Activated CD8-positive, alpha-beta memory T cell treated with anti-CD3 and anti-CD28 coated beads, Interleukin-2, amount 50 U/mL, for 1 hour (primary cell): ENCODE results near the gene CCNH.

Source experiments
- DNase-seq: peaks from one replicate; pipeline ENCODE4 v3.0.0-alpha.2; 2020; ENCODE audit errors: extremely low read depth

CCNH gene

DNA sequence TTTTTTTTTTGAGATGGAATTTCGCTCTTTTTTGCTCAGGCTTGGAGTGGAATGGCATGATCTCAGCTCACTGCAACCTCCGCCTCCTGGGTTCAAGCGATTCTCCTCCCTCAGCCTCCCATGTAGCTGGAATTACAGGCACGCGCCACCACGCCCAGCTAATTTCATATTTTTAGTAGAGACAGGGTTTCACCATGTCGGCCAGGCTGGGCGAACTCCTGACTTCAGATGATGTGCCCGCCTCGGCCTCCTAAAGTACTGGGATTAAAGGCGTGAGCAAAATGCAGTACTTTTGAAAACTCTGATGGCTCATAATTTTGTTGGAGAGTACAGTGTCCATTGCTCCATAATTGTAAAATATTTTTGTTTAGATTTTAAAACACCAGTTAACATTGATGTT is 52.6 kb downstream of the CCNH start:
- no peak for DNase-seq

DNA sequence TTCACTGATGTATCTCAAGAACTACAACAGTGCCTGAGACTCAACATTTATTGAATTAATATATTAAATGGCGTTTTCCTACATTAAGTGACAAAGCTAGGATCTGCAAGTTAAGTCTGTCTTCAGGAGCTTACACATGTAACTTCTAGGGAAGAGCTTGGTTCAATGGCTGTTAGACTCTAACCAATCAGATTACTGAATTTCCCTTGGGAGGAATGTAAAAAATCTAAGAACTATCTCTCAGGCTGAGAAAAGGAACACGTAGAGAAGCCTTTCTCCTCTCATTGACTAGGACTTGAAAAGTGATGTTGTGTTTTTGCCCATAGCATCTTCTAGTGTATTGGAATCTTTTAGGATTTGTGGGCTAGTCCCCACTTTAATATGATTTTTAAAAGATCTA is 53.6 kb downstream of the CCNH start:
- DNase-seq = no peak

- DNase-seq = no peak
Observed at GRCh38 chr5:87354496-87354895, 58.2 kb downstream of the CCNH start.

DNA sequence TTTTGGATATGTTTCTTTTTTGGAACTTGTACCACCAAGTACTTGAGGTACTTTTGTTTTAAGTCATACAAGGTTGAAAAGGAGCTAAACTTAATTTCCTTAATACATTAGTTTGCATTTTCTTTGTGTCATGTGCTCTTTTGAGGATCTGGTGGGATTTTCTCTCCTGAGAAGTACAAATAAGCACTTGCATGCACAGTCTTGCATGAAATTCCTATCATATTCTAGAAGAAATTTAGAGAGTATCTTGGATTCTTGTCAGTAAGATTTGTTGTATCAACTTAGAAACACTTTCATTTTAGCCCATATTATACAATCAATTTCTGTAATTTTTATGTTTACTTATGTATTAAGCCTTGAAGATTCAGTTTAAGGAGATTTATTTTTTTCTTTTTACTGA is 64.9 kb downstream of the CCNH start:
- no peak for DNase-seq

GRCh38 chr5:87347272-87347671 is 65.5 kb downstream of the CCNH start:
- DNase-seq = no peak
